Measurements from ENCODE around the gene RHBDD2. TPM values are rescaled to one million over a fixed set of nuclear protein-coding genes. Genes with fewer than 3 reads are reported as not detected.

Gene RHBDD2
- total RNA-seq, 2 donors from 2014 or later, result 136 to 140 TPM

GRCh38 chr7:75922966-75923603, 44.3 kb downstream of the RHBDD2 start:
- Mint-ChIP-seq H3K27ac (no peak overlapping the region), H3K4me1 (peaks cover 27% of the 10 kb centered on the region), H3K27me3 (no peaks in the 10 kb centered on the region), H3K4me3 (no peak overlapping the region), H3K36me3 (ENCODE audit: low read depth) (peaks cover 3% of the 10 kb centered on the region)
- DNase-seq, result no peak
- no peaks in the 10 kb centered on the region for H3K9me3 ChIP-seq (ENCODE audit: control insufficient read depth, low read length, poor library complexity, severe bottlenecking)
- no peak for ATAC-seq

GRCh38 chr7:75924256-75924655, 45.4 kb downstream of the RHBDD2 start:
- no peak for ATAC-seq
- no peaks in the 10 kb centered on the region for H3K9me3 ChIP-seq (ENCODE audit: control insufficient read depth, low read length, poor library complexity, severe bottlenecking)
- H3K4me3 Mint-ChIP-seq, result no peak overlapping the region
- no peaks in the 10 kb centered on the region for H3K27me3 Mint-ChIP-seq
- no peak for DNase-seq
- peaks cover 3% of the 10 kb centered on the region for H3K36me3 Mint-ChIP-seq (ENCODE audit: low read depth)
- no peak overlapping the region for H3K27ac Mint-ChIP-seq
- H3K4me1 Mint-ChIP-seq, result peaks cover 23% of the 10 kb centered on the region

- Mint-ChIP-seq H3K27ac (no peak overlapping the region), H3K4me1 (peaks cover 20% of the 10 kb centered on the region), H3K27me3 (no peaks in the 10 kb centered on the region), H3K36me3 (ENCODE audit: low read depth) (peaks cover 3% of the 10 kb centered on the region), H3K4me3 (no peak overlapping the region)
- DNase-seq (no peak), ATAC-seq (no peak)
- H3K9me3 ChIP-seq (ENCODE audit: control insufficient read depth, low read length, poor library complexity, severe bottlenecking), result no peaks in the 10 kb centered on the region
Measured at GRCh38 chr7:75924889-75925288, 46.1 kb downstream of the RHBDD2 start.

- H3K27ac Mint-ChIP-seq, result no peak overlapping the region
- no peaks in the 10 kb centered on the region for H3K27me3 Mint-ChIP-seq
- DNase-seq (no peak), ATAC-seq (no peak)
- peaks cover 3% of the 10 kb centered on the region for H3K36me3 Mint-ChIP-seq (ENCODE audit: low read depth)
- H3K9me3 ChIP-seq (ENCODE audit: control insufficient read depth, low read length, poor library complexity, severe bottlenecking), result no peaks in the 10 kb centered on the region
- peaks cover 15% of the 10 kb centered on the region for H3K4me1 Mint-ChIP-seq
- H3K4me3 Mint-ChIP-seq, result no peak overlapping the region
Measured at GRCh38 chr7:75925717-75926435, 47.0 kb downstream of the RHBDD2 start.

- H3K27me3 Mint-ChIP-seq, result no peaks in the 10 kb centered on the region
- peak; percentile 92 for ATAC-seq
- no peak overlapping the region for H3K4me3 Mint-ChIP-seq
- H3K36me3 Mint-ChIP-seq (ENCODE audit: low read depth), result peaks cover 3% of the 10 kb centered on the region
- no peak for DNase-seq
- H3K9me3 ChIP-seq (ENCODE audit: control insufficient read depth, low read length, poor library complexity, severe bottlenecking), result no peaks in the 10 kb centered on the region
- peaks cover 12% of the 10 kb centered on the region for H3K4me1 Mint-ChIP-seq
- H3K27ac Mint-ChIP-seq, result peak overlapping the region; percentile 74
Measured at GRCh38 chr7:75928568-75928914, 49.7 kb downstream of the RHBDD2 start.

- no peaks in the 10 kb centered on the region for H3K9me3 ChIP-seq (ENCODE audit: control insufficient read depth, low read length, poor library complexity, severe bottlenecking)
- Mint-ChIP-seq H3K36me3 (ENCODE audit: low read depth) (peaks cover 3% of the 10 kb centered on the region), H3K27me3 (no peaks in the 10 kb centered on the region), H3K4me3 (peak overlapping the region; percentile 57), H3K4me1 (peaks cover 13% of the 10 kb centered on the region), H3K27ac (peak overlapping the region; percentile 24)
- ATAC-seq (no peak), DNase-seq (no peak)
Measured at GRCh38 chr7:75931680-75932079, 52.8 kb downstream of the RHBDD2 start.

- no peaks in the 10 kb centered on the region for H3K36me3 Mint-ChIP-seq (ENCODE audit: low read depth)
- H3K4me1 Mint-ChIP-seq, result peaks cover 12% of the 10 kb centered on the region
- ATAC-seq, result no peak
- H3K9me3 ChIP-seq (ENCODE audit: control insufficient read depth, low read length, poor library complexity, severe bottlenecking), result no peaks in the 10 kb centered on the region
- H3K27ac Mint-ChIP-seq, result no peak overlapping the region
- H3K27me3 Mint-ChIP-seq, result no peaks in the 10 kb centered on the region
- no peak overlapping the region for H3K4me3 Mint-ChIP-seq
- DNase-seq, result no peak
Measured at GRCh38 chr7:75937958-75938786, 59.3 kb downstream of the RHBDD2 start.

Other genes with a start within 250 kb of the RHBDD2 start
- 1 to 10 TPM; 2.6 to 6.9 TPM for gene HIP1, start 140.1 kb upstream of the RHBDD2 start, total RNA-seq
- gene CCL26, start 106.8 kb upstream of the RHBDD2 start, total RNA-seq, result not detected
- not detected for gene CCL24, start 65.2 kb upstream of the RHBDD2 start, total RNA-seq
- gene POR, start 36.1 kb downstream of the RHBDD2 start, total RNA-seq, result 10 to 100 TPM; 48.7 to 51.0 TPM
- 10 to 100 TPM; 21.7 to 27.0 TPM for gene TMEM120A, start 115.6 kb downstream of the RHBDD2 start, total RNA-seq
- gene STYXL1, start 169.0 kb downstream of the RHBDD2 start, total RNA-seq, result 10 to 100 TPM in 1 of 2 donors, 1 to 10 TPM in 1; 9.0 to 16.5 TPM
- 10 to 100 TPM; 73.6 to 77.0 TPM for gene MDH2, start 169.1 kb downstream of the RHBDD2 start, total RNA-seq

Data from T-helper 17 cell (primary cell).